Measurements from ENCODE around the gene GET3. TPM values are rescaled to one million over a fixed set of nuclear protein-coding genes. Genes with fewer than 3 reads are reported as not detected.
A peak's percentile ranks its signal among the peaks of the same experiment; 100 is the strongest.
"Not testable (repeated sequence)": the region's sequence is repeated elsewhere in the genome, so short reads cannot be mapped to it uniquely, and the experiment has no call there.

GET3 gene
- total RNA-seq, 1 experiment from 2014 or later: 100 TPM

DNA sequence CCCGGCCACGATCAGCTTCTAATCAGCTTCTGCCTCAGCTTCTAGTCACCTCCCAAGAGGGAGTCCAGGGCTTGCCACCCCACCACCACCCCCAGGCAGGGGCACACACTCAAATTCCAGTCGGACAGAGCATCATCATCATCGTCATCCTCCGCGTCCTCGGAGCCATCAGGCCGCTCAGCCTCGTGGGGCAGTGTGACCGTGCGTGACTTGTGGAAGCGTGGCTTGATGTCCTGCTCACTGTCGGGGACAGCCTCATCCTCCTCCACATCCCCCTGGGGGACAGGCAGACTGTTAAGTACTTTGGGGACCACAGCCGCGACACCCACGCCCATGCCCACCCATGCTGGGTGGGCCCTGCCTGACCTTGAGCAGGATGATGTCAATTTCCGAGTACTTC, 26.1 kb upstream of the GET3 start:
- DNase-seq (ENCODE audit: low read depth, low spot score): no peak
- in situ Hi-C loops (cut with HindIII; ENCODE audit: low pct_unique_long_range_greater_than_20kb, low sequenced_read_pairs): no loop called here

DNA sequence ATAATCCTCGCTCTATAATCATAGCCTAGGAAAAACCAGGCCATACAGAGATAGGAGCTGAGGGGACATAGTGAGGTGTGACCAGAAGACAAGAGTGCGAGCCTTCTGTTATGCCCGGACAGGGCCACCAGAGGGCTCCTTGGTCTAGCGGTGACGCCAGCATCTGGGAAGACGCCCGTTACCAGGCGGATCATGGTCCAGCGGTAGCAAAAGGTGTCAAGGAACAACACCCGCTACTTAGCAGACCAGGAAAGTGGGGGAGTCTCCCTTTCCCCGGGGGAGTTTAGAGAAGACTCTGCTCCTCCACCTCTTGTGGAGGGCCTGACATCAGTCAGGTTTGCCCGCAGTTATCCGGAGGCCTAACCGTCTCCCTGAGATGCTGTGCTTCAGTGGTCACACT, 25.2 kb upstream of the GET3 start:
- in situ Hi-C loops (cut with HindIII; ENCODE audit: low pct_unique_long_range_greater_than_20kb, low sequenced_read_pairs); DNase-seq (ENCODE audit: low read depth, low spot score): not testable (repeated sequence)

DNA sequence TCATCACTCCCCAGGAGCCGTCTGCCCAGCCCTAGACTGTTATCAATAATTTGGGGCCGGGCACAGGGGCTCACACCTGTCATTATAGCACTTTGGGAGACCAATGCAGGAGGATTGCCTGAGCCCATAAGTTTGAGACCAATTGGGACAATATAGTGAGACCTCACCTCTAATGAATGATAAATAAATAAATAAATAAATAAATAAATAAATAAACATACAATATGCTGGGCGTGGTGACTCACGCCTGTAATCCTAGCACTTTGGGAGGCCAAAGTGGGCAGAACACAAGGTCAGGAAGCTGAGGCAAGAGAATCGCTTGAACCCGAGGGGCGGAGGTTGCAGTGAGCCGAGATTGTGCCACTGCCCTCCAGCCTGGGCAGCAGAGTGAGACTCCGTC, 24.0 kb upstream of the GET3 start:
- DNase-seq (ENCODE audit: low read depth, low spot score); in situ Hi-C loops (cut with HindIII; ENCODE audit: low pct_unique_long_range_greater_than_20kb, low sequenced_read_pairs): not testable (repeated sequence)

DNA sequence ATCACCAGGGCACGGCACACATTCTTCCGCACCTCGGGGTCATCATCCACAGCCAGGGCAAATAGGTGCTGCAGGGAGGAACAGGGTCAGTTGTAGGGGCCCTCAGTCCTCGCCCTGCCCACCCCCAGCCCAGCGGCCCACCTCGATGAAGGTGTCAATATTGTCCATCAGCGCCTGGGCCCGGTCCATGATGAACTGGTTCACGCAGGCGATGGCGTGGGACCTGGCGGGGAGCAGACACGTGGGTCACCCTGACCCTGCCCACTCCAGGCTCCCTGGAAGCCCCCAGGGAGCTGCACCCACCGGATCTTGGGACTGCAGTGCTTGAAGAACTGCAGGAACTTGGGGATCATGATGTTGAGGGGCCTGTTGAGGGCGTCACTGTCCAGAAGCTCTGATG, 22.2 kb upstream of the GET3 start:
- DNase-seq (ENCODE audit: low read depth, low spot score): no peak
- in situ Hi-C loops (cut with HindIII; ENCODE audit: low pct_unique_long_range_greater_than_20kb, low sequenced_read_pairs): no loop called here

DNA sequence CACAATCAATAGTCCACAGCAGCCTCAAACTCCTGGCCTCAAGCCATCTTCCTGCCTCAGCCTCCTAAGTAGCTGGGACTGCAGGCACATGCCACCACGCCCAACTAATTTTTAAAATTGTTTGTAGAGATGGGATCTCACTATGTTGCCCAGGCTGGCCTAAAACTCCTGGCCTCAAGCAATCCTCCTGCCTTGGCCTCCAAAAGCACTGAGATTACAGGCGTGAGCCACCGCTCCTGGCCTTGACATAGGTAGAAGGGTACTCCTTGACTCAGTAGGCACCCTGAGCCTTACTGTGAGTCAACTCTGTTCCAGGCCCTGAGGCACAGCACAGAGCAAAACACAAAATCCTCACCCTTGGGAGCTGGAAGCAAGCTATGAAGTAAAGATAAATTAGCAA, 21.4 kb upstream of the GET3 start:
- no peak for DNase-seq (ENCODE audit: low read depth, low spot score)
- in situ Hi-C loops (cut with HindIII; ENCODE audit: low pct_unique_long_range_greater_than_20kb, low sequenced_read_pairs): no loop called here

DNA sequence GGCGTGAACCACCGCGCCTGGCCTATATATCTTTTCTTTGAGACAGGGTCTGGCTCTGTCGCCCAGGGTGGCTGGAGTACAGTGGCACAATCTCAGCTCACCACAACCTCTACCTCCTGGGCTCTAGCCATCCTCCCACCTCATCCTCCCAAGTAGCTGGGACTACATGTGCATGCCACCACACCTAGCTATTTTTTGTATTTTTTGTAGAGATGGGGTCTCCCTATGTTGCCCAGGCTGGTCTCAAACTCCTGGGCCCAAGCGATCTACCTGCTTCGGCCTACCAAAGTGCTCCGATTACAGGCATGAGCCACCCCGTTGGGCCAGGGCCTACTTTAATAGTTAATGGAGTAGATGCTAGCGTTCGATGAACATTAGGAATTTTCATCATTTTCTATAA, 17.0 kb upstream of the GET3 start:
- DNase-seq (ENCODE audit: low read depth, low spot score): no peak
- in situ Hi-C loops (cut with HindIII; ENCODE audit: low pct_unique_long_range_greater_than_20kb, low sequenced_read_pairs): no loop called here

DNA sequence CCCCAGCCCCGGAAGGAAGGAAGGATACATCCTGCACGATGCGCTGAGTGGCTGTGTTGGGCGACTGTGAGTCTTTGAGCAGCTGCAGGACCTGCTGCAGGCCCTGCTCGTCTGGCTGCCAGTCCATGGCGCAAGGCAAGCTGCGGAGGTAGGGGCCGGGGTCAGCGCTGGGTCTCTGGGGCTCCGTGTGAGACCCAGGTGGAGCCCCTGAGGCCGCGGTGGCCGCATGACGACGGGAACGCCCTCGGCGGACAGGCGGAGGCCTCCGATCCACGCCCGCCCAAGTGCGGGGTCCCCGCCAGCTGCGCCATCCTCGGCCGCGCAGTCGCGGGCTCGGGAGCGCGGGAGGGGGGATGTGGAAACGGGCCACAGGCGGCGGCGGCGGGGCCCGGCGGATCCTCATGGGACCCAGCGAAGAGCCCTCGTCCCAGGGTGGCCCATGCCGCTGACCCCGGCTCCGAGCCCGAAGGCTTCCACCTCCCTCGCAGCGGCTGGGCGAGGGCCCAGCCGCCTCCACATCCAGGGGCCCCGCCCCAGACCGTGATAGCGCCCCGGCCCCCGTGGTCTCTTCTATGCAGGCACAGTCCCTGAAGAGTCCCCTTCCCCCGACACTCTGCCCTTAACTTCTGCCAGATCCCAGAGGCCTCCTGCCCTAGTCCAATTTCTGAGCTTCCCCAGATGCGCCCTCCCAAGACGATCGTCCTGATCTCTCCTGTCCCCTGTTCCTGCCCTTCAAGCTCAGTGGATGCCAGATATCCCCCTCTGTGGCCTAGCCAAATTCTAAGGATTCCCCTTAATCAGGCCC, 16.2 kb upstream of the GET3 start:
- no peak for DNase-seq (ENCODE audit: low read depth, low spot score)
- in situ Hi-C loops (cut with HindIII; ENCODE audit: low pct_unique_long_range_greater_than_20kb, low sequenced_read_pairs): no loop called here

DNA sequence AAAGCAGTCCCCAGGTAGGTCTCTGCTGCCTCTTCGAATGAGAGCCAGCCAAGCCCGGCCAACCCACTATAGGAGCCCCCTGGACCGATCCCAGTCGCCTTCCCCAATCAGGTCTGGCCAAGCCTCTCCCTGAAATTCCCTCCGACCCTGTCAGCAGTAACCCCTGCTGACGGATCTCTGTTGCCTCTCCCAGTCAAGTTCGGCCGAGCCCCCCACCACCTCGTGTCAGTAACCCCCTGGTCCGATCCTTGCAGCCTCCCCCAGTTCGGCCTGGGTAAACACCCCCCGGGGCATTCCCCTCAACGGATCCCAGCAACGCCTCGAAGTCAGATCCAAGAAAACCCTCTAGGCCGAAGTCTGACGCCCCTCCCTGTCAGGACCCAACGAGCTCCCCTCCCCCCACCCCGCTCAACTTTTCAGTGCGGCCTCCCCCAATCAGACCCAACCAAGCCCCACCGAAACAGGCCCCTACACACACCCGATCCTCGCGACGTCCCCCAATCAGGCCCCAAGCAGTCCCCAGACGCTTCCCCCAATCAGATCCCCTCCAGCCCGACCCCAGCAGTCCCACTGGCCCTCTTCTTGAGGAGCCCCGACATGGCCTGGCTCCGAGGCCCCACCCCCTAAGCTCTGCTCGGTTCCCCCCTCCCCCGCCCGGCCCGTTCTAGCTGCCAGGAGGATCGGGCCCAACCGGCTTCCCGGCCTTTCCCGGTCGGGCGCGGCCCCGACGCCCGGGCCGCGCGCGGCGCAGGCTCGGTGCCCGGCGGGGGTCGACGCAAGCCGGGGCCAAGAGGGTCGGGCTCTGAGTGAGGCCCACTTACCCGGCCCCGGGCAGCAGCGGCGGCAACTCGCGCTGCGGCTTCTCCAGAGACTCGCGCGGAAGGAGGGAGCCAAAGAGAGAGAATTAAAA, 15.4 kb upstream of the GET3 start:
- peak; percentile 27 for DNase-seq (ENCODE audit: low read depth, low spot score)
- in situ Hi-C loops (cut with HindIII; ENCODE audit: low pct_unique_long_range_greater_than_20kb, low sequenced_read_pairs): no loop called here

DNA sequence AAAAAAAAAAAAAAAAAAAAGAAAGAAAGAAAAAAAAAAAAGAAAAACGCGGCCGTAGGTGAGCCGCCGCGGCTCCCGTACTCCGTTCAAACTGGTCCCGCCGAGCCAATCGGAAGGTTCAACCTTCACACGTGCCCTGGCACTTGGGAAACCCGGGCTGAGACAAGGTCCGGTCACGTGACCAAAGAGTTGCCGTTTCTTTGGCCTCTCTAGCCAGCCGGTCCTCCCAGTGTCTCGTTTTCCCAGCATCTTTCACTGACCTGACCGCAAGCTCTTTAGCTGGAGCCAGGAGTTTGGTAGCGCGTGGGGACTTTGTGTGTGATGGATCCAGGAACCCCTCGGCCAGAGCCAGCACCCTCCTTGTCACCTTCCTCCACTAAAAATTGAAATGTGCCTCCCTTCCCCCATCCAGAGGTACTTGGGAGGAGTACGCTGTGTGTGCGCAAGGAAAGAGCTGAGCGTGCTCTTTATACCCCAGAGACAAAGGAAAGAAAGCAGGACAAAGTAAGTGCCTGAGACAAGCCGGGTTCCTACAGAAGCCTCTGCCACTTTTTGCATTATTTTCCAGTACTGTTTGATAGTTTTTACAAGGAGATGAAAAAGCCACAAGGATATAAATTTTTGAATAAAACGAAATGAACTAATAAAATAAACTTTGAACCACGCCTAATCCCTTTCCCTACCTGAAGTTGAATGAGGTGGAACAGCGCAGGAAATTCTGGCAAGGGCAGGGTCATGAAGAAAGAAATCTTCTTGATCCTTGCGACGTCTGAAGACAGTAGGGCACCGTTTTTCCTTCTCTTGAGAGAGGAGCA, 14.5 kb upstream of the GET3 start:
- in situ Hi-C loops (cut with HindIII; ENCODE audit: low pct_unique_long_range_greater_than_20kb, low sequenced_read_pairs): no loop called here
- DNase-seq (ENCODE audit: low read depth, low spot score): peak; percentile 98

DNA sequence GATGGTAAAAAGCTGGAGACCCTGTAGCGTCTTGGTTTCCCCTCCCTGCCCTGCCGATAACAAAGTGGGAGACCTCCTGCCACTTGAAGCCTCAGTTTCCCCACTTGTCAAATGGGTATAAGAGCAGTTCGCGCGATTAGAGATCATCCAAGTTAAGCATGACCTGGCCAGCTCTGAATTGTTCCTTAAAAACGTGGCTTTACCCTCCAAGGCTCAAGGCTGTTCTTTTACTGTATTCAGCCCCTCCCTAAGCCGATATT, 14.0 kb upstream of the GET3 start:
- in situ Hi-C loops (cut with HindIII; ENCODE audit: low pct_unique_long_range_greater_than_20kb, low sequenced_read_pairs): no loop called here

DNA sequence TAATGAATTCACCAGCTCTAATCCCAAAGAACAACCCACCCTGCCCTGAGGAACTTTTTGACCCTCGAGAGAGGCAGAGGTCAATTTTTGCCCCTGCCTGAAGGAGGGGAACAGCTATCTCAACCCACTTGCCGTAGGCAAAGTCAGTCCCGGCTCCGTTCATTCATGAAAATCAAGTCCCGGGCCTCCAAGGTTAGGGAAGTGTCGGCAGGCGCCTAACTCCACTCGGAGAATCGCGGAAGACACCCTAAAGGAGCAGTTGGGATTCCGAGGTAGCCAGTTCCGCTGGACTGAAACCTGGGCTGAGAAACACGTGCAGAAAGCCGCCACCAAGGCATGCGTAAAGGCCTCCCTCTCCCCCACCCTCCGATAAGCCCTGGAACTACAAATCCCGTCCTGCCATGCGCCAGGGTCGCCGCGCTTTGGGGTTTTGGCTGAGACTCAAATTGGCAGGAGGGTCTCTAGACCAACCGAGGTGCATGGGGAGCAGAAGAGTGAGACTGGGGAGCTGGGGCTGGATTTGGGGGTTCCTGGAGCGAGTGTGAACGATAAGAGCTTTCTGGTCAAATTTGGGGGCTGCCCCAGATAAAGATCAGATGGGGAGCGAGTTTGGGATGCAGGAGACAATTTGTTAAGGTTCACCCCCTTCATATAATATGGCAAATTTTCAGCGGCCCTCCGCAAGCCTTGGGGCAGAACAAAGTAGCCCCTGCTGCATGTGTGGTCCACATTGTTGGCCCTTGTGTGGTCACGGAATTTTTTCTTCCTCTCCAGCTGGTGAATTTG, 13.5 kb upstream of the GET3 start, which contains the start of gene TNPO2:
Gene TNPO2, minus strand, starts transcription at position 292 of the 786 bp plus-strand sequence. CDS start 2,955 bp downstream, outside the sequence.
- in situ Hi-C loops (cut with HindIII; ENCODE audit: low pct_unique_long_range_greater_than_20kb, low sequenced_read_pairs): no loop called here
- DNase-seq (ENCODE audit: low read depth, low spot score): peak; percentile 70

More for the DNA sequence above, 14.0 kb upstream of the GET3 start:
- no peak for DNase-seq (ENCODE audit: low read depth, low spot score)

DNA sequence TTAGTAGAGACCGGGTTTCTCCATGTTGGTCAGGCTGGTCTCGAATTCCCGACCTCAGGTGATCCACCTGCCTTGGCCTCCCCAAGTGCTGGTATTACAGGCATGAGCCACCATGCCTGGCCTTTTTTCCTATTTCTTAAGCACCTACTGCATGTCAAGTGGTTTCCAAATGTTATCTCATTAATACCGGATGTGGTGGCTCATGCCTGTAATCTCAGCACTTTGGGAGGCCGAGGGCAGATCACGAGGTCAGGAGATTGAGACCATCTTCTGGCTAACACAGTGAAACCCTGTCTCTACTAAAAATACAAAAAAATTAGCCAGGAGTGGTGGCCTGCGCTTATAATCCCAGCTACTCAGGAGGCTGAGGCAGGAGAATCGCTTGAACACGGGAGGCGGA, 11.7 kb upstream of the GET3 start:
- in situ Hi-C loops (cut with HindIII; ENCODE audit: low pct_unique_long_range_greater_than_20kb, low sequenced_read_pairs): not testable (repeated sequence)
- peak; percentile 27 for DNase-seq (ENCODE audit: low read depth, low spot score)

DNA sequence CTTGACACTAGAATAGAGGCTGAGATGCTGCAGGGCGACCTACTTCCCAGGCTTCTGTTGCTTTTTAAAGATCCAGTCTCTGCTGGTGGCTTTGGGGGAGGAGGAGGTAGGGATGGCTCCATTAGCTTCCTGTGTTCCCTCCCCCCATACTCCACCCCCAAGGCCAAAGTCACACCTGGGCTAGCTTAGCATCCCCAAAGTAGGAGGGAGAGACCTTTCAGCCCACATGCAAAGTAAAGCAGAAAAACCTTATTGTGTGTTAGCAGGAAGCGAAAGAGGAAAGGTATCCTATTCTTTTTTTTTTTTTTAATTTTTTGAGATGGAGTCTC, 10.3 kb upstream of the GET3 start:
- in situ Hi-C loops (cut with HindIII; ENCODE audit: low pct_unique_long_range_greater_than_20kb, low sequenced_read_pairs): no loop called here
- no peak for DNase-seq (ENCODE audit: low read depth, low spot score)

DNA sequence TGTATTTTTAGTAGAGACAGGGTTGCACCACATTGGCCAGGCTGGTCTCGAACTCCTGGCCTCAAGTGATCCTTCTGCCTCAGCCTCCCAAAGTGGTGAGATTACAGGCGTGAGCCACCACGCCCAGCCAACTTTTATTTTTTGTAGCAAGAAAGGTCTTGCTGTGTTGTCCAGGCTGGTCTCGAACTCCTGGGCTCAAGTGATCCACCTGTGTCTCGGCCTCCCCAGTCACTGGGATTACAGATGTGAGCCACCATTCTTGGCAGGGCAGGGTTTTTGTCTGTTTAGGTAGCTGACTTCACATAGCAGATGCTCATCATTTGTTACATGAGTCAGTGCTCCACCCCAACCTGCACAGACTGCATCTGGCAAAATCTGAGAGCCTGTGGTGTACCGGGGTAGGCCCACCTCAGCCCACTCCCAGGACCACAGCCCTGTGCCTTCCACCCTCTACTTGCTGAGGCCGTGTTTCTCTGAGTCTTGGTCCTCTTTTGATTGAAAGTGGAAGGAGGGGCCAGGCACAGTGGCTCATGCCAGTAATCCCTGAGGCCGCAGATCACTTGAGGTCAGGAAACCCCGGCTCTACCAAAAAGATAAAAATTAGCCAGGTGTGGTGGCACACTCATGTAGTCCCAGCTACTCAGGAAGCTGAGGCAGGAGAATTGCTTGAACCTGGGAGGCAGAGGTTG, 9.4 kb upstream of the GET3 start:
- in situ Hi-C loops (cut with HindIII; ENCODE audit: low pct_unique_long_range_greater_than_20kb, low sequenced_read_pairs): no loop called here
- DNase-seq (ENCODE audit: low read depth, low spot score): no peak

DNA sequence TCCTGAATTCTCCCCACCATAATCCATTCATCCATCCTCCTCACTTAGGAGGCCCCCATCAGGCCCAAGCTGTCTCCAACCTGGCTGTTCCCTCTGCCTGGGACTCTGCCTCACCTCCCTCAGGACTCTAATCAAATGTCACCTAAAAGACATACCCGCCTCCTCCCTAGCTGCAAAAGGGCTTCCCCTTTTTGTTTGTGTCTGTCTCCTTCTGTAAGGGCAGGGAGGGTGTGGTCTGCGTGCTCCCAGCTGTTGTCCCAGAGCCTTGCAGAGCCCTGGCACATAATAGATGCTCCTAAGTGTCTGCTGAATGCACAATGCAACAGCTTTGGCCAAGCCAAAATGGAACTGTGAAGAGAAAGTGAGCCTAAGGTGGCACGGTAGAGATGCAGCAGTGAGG, 7.2 kb upstream of the GET3 start:
- in situ Hi-C loops (cut with HindIII; ENCODE audit: low pct_unique_long_range_greater_than_20kb, low sequenced_read_pairs): no loop called here
- no peak for DNase-seq (ENCODE audit: low read depth, low spot score)

DNA sequence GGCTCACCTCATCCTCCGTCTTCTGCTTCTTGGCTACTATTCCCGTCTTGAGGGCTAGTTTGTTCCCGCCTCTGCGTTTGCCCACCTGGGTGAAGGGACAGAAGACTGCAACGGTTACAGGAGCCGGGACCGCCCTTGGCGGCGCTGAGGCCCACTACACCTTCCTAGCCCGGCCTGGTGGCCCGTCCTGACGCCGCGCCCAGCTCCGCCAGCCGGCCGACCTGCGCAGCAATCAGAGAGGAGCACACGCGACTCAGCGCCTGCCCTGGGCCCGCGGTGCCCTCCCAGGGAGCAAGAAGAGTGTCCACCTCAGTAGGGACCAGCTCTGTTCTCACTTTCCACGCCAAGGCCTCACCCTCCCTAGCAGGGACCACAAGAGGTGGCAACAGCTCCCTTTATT, 6.0 kb upstream of the GET3 start:
- in situ Hi-C loops (cut with HindIII; ENCODE audit: low pct_unique_long_range_greater_than_20kb, low sequenced_read_pairs): no loop called here
- no peak for DNase-seq (ENCODE audit: low read depth, low spot score)
